Measurements from ENCODE around the gene NSD1.

Gene NSD1

DNA sequence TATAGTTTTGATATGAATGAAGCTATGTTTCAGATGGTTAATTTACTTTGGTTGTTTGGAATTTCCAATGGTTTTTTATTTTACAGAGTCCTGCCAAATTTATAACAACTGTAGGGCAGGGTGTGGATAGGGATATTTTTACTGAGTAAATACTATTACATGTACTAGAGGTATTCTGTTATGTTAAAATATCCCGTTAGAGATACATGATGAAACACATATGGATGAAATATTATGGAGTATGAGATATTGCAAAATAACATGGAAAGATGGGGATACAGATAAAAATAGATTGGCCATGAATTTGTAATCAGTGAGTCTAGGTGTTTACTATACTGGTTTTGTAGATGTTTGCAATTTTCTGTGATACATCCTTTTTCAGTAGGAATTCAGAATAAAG, 93.3 kb downstream of the NSD1 start:
- no peak overlapping the region for H3K4me3 ChIP-seq (ENCODE audit: low read depth in 1 of 2, low read length in 2 of 2)
- H3K9ac ChIP-seq (ENCODE audit: low read depth in 1 of 2, low read length in 2 of 2): no peak overlapping the region
- H3K4me1 ChIP-seq (ENCODE audit: control insufficient read depth in 1 of 2, insufficient read depth in 2 of 2, low read length in 2 of 2): no peaks in the 10 kb centered on the region
- H3K36me3 ChIP-seq (ENCODE audit: control insufficient read depth in 1 of 2, insufficient read depth in 2 of 2, low read length in 2 of 2): peaks cover 0 to 30% of the 10 kb centered on the region in 2 donors
- H3K27ac ChIP-seq (ENCODE audit: low read depth, low read length): no peak overlapping the region
- H3K9me3 ChIP-seq (ENCODE audit: control insufficient read depth in 1 of 2, low read length in 2 of 2): no peaks in the 10 kb centered on the region
- H3K27me3 ChIP-seq (ENCODE audit: control insufficient read depth in 1 of 2, insufficient read depth in 2 of 2, low read length in 2 of 2): no peaks in the 10 kb centered on the region

DNA sequence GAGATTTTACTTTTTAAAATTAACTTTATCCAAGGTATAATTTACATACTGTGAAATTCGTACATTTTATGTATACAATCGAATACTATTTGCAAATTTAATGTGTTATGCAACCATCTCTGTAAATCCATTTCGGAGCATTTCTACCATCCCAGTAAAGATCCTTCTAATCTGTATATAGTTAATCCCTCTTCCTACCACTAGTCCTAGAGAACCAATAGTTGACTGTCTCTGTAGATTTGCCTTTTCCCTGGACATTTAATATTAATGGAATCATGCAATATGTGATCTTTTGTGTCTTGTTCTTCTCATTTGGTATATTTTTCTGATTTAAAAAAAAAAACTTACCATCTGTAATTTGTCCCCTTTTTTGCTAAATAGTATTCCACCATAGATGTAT, 95.2 kb downstream of the NSD1 start:
- Histone ChIP-seq H3K4me1 (ENCODE audit: control insufficient read depth in 1 of 2, insufficient read depth in 2 of 2, low read length in 2 of 2) (no peaks in the 10 kb centered on the region), H3K9ac (ENCODE audit: low read depth in 1 of 2, low read length in 2 of 2) (no peak overlapping the region), H3K27ac (ENCODE audit: low read depth, low read length) (no peak overlapping the region), H3K27me3 (ENCODE audit: control insufficient read depth in 1 of 2, insufficient read depth in 2 of 2, low read length in 2 of 2) (no peaks in the 10 kb centered on the region), H3K9me3 (ENCODE audit: control insufficient read depth in 1 of 2, low read length in 2 of 2) (no peaks in the 10 kb centered on the region), H3K4me3 (ENCODE audit: low read depth in 1 of 2, low read length in 2 of 2) (no peak overlapping the region), H3K36me3 (ENCODE audit: control insufficient read depth in 1 of 2, insufficient read depth in 2 of 2, low read length in 2 of 2) (peaks cover 0 to 25% of the 10 kb centered on the region in 2 donors)

DNA sequence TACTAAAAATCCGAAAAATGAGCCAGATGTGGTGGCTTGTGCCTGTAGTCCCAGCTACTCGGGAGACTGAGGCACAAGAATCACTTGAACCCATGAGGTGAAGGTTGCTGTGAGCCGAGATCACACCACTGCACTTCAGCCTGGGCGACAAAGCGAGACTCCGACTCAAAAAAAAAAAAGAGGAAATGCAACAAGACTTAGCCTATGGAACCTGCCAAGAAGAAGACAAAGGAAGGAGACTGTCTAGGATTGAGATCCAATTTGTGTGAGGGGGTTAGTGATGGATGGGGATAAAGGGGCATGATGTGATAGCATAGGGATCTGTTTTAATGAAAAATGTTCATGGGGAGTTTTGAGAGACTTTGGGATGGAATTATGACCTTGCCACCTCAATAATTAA, 97.1 kb downstream of the NSD1 start:
- H3K27ac ChIP-seq (ENCODE audit: low read depth, low read length): no peak overlapping the region
- H3K9ac ChIP-seq (ENCODE audit: low read depth in 1 of 2, low read length in 2 of 2): no peak overlapping the region

DNA sequence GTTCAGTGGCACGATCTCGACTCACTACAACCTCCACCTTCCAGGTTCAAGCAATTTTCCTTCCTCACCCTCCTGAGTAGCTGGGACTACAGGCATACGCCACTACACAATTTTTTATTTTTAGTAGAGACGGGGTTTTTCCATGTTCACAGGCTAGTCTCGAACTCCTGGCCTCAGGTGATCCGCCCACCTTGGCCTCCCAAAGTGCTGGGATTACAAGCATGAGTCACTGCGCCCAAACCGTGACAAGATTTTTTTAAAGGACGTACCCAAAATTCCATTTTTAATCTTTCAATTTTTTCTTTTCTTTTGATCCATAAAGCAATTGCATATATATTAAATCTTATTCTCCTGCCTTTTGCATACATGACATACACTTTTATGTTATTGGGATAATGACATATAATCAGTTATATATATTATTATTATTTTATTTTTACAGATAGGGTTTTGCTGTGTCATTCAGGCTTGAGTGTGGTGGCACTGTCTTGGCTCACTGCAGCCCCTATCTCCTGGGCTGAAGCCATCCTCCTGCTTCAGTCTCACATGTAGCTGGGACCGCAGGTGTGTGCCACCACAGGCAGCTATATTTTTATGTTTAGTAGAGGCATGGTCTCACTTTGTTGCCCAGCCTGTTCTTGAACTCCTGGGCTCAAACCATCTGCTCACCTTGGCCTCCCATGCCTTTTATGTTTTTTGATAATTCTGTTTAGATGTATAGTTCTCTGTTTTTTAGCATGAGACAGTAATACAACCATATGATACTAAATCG, 98.1 kb downstream of the NSD1 start:
- no peak overlapping the region for H3K27ac ChIP-seq (ENCODE audit: low read depth, low read length)
- no peaks in the 10 kb centered on the region for H3K27me3 ChIP-seq (ENCODE audit: control insufficient read depth in 1 of 2, insufficient read depth in 2 of 2, low read length in 2 of 2)
- H3K4me3 ChIP-seq (ENCODE audit: low read depth in 1 of 2, low read length in 2 of 2): no peak overlapping the region
- no peaks in the 10 kb centered on the region for H3K4me1 ChIP-seq (ENCODE audit: control insufficient read depth in 1 of 2, insufficient read depth in 2 of 2, low read length in 2 of 2)
- H3K9ac ChIP-seq (ENCODE audit: low read depth in 1 of 2, low read length in 2 of 2): no peak overlapping the region
- no peaks in the 10 kb centered on the region for H3K9me3 ChIP-seq (ENCODE audit: control insufficient read depth in 1 of 2, low read length in 2 of 2)
- peaks cover 3 to 23% of the 10 kb centered on the region in 2 donors for H3K36me3 ChIP-seq (ENCODE audit: control insufficient read depth in 1 of 2, insufficient read depth in 2 of 2, low read length in 2 of 2)

More for the DNA sequence above, 97.1 kb downstream of the NSD1 start:
- Histone ChIP-seq H3K27me3 (ENCODE audit: control insufficient read depth in 1 of 2, insufficient read depth in 2 of 2, low read length in 2 of 2) (no peaks in the 10 kb centered on the region), H3K4me3 (ENCODE audit: low read depth in 1 of 2, low read length in 2 of 2) (no peak overlapping the region), H3K36me3 (ENCODE audit: control insufficient read depth in 1 of 2, insufficient read depth in 2 of 2, low read length in 2 of 2) (peaks cover under 1 to 22% of the 10 kb centered on the region in 2 donors), H3K4me1 (ENCODE audit: control insufficient read depth in 1 of 2, insufficient read depth in 2 of 2, low read length in 2 of 2) (no peaks in the 10 kb centered on the region), H3K9me3 (ENCODE audit: control insufficient read depth in 1 of 2, low read length in 2 of 2) (no peaks in the 10 kb centered on the region)

DNA sequence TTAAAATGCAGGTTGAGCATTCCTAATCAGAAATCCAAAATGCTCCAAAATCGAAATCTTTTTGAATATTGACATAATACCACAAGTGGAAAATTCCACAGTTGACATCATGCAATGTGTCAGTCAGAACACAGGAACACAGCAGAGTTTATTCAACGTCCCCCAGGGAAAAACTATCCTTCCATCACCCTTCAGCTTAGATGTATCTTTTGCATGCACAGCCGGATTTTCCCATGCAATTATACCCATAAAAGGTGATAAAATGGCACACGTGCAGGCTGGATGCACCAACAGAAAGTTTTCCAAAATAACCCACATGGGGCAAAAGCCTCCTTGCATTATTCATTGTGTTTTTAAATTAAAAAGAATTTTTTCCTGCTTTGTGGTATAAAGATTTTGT, 98.8 kb downstream of the NSD1 start:
- Histone ChIP-seq H3K4me1 (ENCODE audit: control insufficient read depth in 1 of 2, insufficient read depth in 2 of 2, low read length in 2 of 2) (no peaks in the 10 kb centered on the region), H3K36me3 (ENCODE audit: control insufficient read depth in 1 of 2, insufficient read depth in 2 of 2, low read length in 2 of 2) (peaks cover 3 to 26% of the 10 kb centered on the region in 2 donors), H3K9ac (ENCODE audit: low read depth in 1 of 2, low read length in 2 of 2) (no peak overlapping the region), H3K9me3 (ENCODE audit: control insufficient read depth in 1 of 2, low read length in 2 of 2) (no peaks in the 10 kb centered on the region), H3K4me3 (ENCODE audit: low read depth in 1 of 2, low read length in 2 of 2) (no peak overlapping the region), H3K27ac (ENCODE audit: low read depth, low read length) (no peak overlapping the region), H3K27me3 (ENCODE audit: control insufficient read depth in 1 of 2, insufficient read depth in 2 of 2, low read length in 2 of 2) (no peaks in the 10 kb centered on the region)

DNA sequence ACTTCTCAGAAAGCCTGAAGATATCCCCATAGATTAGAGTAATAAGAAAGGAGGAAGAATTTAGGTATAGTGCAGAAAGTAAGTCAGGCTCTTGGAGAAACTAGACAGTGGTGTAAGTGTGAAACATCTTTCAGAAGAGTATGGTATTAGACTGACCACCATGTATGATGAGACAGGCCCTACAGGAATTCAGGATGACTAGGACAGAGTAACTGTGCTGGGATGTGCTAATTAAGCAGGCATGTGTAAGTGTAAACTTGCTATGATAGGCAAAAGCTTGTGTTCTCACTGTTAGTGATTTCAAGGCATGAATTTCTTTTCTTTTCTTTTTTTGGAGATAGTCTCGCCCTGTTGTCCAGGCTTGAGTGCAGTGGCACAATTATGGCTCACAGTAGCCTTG, 99.2 kb downstream of the NSD1 start:
- H3K9me3 ChIP-seq (ENCODE audit: control insufficient read depth in 1 of 2, low read length in 2 of 2): no peaks in the 10 kb centered on the region
- H3K9ac ChIP-seq (ENCODE audit: low read depth in 1 of 2, low read length in 2 of 2): no peak overlapping the region
- H3K4me3 ChIP-seq (ENCODE audit: low read depth in 1 of 2, low read length in 2 of 2): no peak overlapping the region
- H3K27ac ChIP-seq (ENCODE audit: low read depth, low read length): no peak overlapping the region
- H3K36me3 ChIP-seq (ENCODE audit: control insufficient read depth in 1 of 2, insufficient read depth in 2 of 2, low read length in 2 of 2): peaks cover 3 to 29% of the 10 kb centered on the region in 2 donors
- H3K4me1 ChIP-seq (ENCODE audit: control insufficient read depth in 1 of 2, insufficient read depth in 2 of 2, low read length in 2 of 2): no peaks in the 10 kb centered on the region
- H3K27me3 ChIP-seq (ENCODE audit: control insufficient read depth in 1 of 2, insufficient read depth in 2 of 2, low read length in 2 of 2): no peaks in the 10 kb centered on the region

DNA sequence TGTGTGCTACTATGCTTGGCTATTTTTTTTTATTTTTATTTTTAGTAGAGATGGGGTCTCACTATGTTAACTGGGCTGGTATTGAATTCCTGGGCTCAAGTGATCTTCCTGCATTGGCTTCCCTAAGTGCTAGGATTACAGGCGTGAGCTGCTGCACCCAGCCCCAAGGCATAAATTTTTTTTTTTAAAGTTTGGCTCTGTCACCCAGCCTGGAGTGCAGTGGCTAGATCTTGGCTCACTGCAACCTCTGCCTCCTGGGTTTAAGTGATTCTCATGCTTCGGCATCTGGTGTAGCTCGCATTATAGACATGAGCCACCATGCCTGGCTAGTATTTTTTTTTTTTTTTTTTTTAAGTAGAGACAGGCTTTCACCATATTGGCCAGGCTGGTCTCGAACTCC, 99.6 kb downstream of the NSD1 start:
- H3K9me3 ChIP-seq (ENCODE audit: control insufficient read depth in 1 of 2, low read length in 2 of 2): no peaks in the 10 kb centered on the region
- H3K4me1 ChIP-seq (ENCODE audit: control insufficient read depth in 1 of 2, insufficient read depth in 2 of 2, low read length in 2 of 2): no peaks in the 10 kb centered on the region
- no peaks in the 10 kb centered on the region for H3K27me3 ChIP-seq (ENCODE audit: control insufficient read depth in 1 of 2, insufficient read depth in 2 of 2, low read length in 2 of 2)
- no peak overlapping the region for H3K27ac ChIP-seq (ENCODE audit: low read depth, low read length)
- no peak overlapping the region for H3K9ac ChIP-seq (ENCODE audit: low read depth in 1 of 2, low read length in 2 of 2)
- H3K4me3 ChIP-seq (ENCODE audit: low read depth in 1 of 2, low read length in 2 of 2): no peak overlapping the region
- peaks cover 7 to 33% of the 10 kb centered on the region in 2 donors for H3K36me3 ChIP-seq (ENCODE audit: control insufficient read depth in 1 of 2, insufficient read depth in 2 of 2, low read length in 2 of 2)

DNA sequence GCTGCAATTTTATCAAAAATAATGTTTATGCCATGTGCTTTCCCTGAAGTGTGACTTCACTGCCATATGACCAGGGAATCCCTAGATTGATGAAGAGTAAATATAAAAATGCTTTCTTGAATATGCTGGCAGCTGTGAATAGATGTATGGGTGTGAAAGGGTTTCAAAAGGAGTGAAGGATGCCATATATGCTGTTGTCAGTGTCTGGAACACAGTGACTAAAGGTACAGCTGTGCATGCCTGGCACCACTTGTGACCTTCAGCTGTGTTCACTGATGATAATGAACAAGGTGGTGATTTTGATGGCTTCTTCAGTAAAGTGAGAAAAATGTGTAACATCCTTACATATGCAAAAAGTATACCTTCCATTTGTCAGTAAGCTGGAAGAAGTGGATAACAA, 100.2 kb downstream of the NSD1 start:
- Histone ChIP-seq H3K36me3 (ENCODE audit: control insufficient read depth in 1 of 2, insufficient read depth in 2 of 2, low read length in 2 of 2) (peaks cover 10 to 39% of the 10 kb centered on the region in 2 donors), H3K27me3 (ENCODE audit: control insufficient read depth in 1 of 2, insufficient read depth in 2 of 2, low read length in 2 of 2) (no peaks in the 10 kb centered on the region), H3K9ac (ENCODE audit: low read depth in 1 of 2, low read length in 2 of 2) (no peak overlapping the region), H3K27ac (ENCODE audit: low read depth, low read length) (no peak overlapping the region), H3K4me3 (ENCODE audit: low read depth in 1 of 2, low read length in 2 of 2) (no peak overlapping the region), H3K9me3 (ENCODE audit: control insufficient read depth in 1 of 2, low read length in 2 of 2) (no peaks in the 10 kb centered on the region), H3K4me1 (ENCODE audit: control insufficient read depth in 1 of 2, insufficient read depth in 2 of 2, low read length in 2 of 2) (no peaks in the 10 kb centered on the region)

DNA sequence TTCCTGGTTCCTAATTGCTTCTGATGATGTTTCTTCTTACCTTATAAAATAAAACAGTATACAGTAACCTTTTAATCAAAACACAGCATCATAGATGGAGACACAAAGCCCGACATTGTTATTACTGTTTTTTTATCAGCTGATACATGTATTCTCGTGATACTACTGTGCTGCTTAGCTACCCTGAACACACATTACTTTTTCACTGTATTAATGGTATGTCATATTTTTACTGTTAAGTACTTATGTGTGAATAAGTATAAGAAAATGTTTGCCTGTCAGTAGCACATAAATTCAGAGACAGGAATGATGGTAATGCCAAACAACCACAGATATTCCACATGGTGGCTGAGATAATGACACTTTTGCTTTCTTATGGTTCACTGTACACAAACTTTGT, 101.3 kb downstream of the NSD1 start:
- H3K4me1 ChIP-seq (ENCODE audit: control insufficient read depth in 1 of 2, insufficient read depth in 2 of 2, low read length in 2 of 2): no peaks in the 10 kb centered on the region
- H3K27ac ChIP-seq (ENCODE audit: low read depth, low read length): no peak overlapping the region
- no peak overlapping the region for H3K9ac ChIP-seq (ENCODE audit: low read depth in 1 of 2, low read length in 2 of 2)
- no peaks in the 10 kb centered on the region for H3K9me3 ChIP-seq (ENCODE audit: control insufficient read depth in 1 of 2, low read length in 2 of 2)
- no peak overlapping the region for H3K4me3 ChIP-seq (ENCODE audit: low read depth in 1 of 2, low read length in 2 of 2)
- no peaks in the 10 kb centered on the region for H3K27me3 ChIP-seq (ENCODE audit: control insufficient read depth in 1 of 2, insufficient read depth in 2 of 2, low read length in 2 of 2)
- H3K36me3 ChIP-seq (ENCODE audit: control insufficient read depth in 1 of 2, insufficient read depth in 2 of 2, low read length in 2 of 2): peaks cover 15 to 45% of the 10 kb centered on the region in 2 donors

DNA sequence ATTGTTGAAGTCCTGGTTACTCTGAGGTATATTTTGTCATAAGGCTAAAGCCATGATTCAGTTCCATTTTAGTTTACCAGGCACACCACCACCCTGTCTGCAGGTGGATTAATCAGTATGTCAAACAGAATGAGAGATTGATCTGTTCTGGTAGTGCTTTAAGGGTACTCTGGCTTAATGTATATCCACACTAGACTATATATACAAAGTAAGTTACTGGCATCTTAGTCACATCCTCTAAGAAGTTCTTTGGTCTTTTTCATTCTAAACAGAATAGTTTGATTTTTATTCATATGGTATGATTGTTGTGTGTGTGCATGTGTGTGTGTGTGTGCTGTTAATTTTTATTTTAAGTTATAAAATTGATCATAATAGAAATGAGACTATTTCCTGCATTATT, 108.2 kb downstream of the NSD1 start:
- Histone ChIP-seq H3K4me1 (ENCODE audit: control insufficient read depth in 1 of 2, insufficient read depth in 2 of 2, low read length in 2 of 2) (no peaks in the 10 kb centered on the region), H3K9me3 (ENCODE audit: control insufficient read depth in 1 of 2, low read length in 2 of 2) (no peaks in the 10 kb centered on the region), H3K36me3 (ENCODE audit: control insufficient read depth in 1 of 2, insufficient read depth in 2 of 2, low read length in 2 of 2) (peaks cover 36 to 68% of the 10 kb centered on the region in 2 donors), H3K27me3 (ENCODE audit: control insufficient read depth in 1 of 2, insufficient read depth in 2 of 2, low read length in 2 of 2) (no peaks in the 10 kb centered on the region), H3K4me3 (ENCODE audit: low read depth in 1 of 2, low read length in 2 of 2) (no peak overlapping the region), H3K9ac (ENCODE audit: low read depth in 1 of 2, low read length in 2 of 2) (no peak overlapping the region), H3K27ac (ENCODE audit: low read depth, low read length) (no peak overlapping the region)
